GM19035 (cell line): ENCODE data around the gene CFAP68.

Experiments
- ATAC-seq: cut with Tn5 transposase; IDR thresholded peaks from one replicate; pipeline ENCODE4 v1.9.1; 2021; ENCODE audit not compliant: unreplicated experiment

The CFAP68 gene, protein sequence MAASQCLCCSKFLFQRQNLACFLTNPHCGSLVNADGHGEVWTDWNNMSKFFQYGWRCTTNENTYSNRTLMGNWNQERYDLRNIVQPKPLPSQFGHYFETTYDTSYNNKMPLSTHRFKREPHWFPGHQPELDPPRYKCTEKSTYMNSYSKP

DNA sequence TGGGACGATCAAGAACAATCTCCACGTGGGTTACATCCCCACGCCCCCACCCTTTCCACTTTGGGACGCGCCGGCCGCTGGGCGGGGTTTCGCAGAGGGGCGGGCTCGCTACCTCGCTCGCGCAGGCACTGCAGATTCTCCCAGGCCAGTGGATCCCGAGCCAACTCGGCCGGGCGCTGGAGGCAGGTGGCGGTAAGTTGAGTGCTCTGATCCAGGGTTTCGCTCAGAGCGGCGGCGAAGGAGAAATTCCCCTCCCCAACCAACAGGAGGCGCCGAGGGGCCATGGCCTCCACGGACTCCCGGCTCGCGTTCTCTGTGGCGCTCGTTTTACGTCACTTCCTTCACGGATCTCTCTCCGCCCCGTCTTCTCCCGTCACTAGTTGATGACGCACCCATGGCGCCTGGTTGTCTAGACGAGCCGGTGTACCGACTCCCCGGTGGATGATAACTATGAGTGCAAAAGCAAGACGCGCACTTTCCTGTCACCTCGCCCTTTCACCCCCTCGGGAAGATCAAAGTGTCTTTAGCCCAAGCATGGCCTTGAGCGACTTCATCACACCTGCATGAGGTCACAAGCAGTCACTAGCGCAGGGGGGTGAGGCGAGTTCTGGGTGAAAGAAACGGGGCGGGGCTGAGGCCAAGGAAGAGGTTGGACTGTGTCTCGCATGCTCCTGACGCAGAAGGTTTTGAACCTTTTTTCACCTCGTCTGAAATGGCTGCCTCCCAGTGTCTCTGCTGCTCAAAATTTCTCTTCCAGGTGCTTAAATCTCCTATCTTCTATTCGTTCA is at the start of gene CFAP68, which contains the start of gene FDXACB1:
Gene CFAP68, plus strand, starts transcription at position 693 of the 788 bp plus-strand sequence. Its CDS starts 20 bp downstream, at position 713.
Gene FDXACB1, minus strand, starts transcription at position 317 of the 788 bp plus-strand sequence. Its CDS starts 33 bp downstream, at position 284.
- ATAC-seq, result peak; percentile 93

DNA sequence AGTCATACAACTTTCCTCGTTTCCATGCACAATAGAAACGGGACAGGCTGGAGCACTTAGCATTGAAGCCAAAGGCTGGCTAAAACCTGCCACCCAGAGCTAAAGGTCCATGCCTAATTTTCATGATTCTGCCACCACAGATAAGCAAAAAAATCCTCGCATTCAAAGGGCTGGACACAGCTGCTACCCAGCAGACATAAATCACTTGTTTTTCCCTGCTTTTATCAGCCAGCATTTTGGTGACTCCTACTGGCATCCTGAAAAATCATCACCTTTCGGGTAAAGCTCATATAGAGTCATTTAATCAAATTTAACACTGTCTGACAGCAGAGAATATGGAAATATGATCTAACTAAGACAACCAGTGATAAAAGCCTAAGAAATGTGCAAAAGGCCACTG is 45.8 kb upstream of the CFAP68 start:
- ATAC-seq, result no peak

DNA sequence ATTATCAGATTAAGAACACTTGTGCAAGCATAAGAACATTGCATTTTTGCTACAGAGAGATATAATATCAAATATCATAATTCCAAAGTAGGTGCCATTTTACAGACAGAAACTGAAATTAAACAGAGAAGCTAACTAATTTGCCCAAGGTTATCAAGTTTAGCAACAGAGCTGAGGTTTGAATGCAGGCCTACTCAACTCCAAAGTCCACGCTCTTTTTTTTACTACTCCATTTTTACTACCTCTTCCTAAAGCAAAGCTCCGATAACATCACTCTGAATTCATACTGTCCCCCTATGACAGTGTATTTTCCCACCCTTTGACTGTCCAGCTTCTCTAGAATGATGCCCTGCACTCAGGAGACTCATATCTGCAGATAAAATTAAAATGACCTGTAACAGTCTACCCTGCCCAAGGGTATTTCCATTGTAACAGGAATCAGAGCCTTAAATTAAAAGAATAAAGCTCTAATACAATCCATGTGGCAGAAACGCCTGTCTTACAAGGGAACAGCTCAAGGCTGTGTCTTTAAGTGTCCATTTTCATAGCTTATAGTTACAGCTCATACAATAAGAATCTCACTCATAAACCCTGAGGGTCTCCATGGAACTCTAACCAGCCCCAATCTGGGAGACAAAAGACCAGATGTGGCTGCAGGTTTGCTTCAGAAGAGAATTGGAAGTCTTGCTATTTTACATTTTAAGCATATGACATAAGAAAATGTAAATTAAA is 44.7 kb upstream of the CFAP68 start:
- ATAC-seq, result no peak

DNA sequence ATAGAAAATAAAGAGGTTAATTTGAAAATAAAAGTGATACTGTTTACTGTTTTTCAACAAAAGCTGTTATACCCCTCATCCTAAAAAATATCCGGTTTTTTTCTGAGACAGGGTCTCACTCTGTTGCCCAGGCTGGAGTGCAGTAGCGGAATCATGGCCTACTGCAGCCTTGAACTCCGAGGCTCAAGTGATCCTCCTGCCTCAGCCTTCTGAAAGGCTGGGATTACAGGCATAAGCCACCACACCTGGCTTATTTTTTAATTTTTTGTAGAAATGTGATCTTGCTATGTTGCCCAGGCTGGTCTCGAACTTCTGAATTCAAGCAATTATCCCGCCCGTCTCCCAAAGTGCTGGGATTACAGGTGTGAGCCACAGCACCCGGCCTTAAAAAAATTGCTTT is 43.7 kb upstream of the CFAP68 start:
- ATAC-seq, result no peak

DNA sequence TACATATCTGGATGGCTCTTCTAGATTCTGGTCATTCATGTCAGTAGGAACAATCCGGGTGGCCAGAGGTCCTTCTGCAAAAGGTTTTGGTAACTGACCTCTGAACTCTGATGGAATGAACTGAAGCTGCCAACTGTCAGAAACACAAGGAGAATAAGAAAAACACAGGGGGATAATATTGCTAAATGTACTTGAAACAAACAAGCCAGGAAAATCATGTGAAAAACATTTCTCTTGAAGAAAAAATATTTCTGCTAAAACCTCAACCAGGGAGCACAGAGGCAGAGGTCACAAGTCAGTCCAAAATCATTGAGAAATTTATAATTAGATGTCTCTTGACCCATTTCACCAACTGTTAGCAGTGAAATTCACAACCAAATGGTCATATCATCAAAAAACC is 43.2 kb upstream of the CFAP68 start:
- no peak for ATAC-seq

DNA sequence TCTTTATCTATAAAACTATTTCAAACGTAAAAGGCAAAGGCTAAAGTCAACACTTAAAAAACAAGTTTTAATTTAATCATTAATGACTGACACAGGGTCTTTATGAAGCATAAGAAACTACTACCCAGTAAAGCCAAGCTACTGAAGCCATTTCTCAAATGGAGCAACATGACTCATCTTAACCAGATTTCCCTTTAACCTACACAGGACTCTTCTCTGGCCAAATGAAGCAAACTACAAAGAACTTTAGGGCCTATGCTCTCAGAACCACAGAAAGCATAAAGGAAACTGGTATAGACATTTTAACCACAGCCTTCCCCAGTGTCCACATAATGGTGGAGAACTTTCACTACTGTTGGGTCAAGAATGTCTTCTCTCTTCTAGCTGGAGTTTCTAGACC is 42.6 kb upstream of the CFAP68 start:
- no peak for ATAC-seq

DNA sequence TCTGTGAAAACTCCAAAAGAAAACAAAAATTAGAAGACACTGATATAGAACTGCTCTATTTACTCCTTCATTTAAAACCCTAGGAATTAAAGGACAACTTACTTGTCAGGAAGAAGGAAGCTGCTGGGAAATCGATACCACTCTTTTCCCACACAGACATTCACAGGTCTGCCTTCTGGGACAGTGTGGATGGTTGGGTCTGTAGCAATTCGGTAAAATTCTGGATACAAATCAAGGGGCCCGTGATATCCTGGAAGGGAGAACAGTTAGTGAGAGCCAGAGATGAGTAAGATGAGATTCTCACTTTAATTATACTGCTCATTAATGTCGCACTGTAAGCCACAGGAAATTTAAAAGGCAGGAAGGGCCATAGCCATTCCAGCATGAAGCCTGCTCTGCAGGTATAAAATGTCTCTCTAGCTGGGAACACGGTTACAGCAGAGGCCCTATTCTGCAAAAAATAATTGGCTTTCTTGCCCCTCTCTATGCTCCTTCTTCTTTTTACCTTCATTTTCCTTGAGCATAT is 41.9 kb upstream of the CFAP68 start:
- ATAC-seq, result no peak

DNA sequence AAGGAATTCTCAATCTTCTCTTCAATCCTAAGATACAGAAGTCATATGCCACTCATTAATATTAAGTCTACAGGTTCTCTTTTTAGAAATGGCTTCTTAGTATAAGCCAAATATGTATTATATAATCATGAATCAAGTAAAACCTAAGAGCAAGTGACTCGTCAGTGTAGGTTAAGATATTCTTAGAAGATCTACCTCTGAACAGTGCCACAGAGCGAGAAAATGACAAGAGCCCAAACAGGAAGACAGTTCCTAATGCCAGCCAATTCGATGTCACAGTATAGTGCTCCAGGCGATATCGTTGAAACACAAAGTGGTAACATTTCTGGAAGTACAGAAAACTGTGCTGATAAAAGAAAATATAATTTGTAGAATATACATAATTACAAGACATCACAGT is 41.3 kb upstream of the CFAP68 start:
- no peak for ATAC-seq

DNA sequence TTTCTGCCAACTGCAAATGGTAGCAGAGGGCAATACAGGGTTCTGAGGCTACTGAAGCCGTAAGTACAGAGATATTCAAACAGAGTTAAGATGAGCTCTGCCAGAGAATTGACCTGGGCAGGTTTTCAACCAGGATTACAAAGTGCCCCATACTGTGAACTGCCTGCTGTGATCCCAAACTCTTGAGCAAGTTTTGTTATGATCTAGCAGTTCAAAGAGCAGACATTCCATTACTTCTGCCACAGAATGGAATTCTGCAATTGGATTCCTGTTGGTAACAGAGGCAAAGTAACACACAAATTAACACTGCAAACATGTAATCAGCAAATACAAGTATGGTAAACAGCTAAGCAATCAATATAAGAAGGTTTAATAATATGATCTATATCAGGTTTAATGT is 39.2 kb upstream of the CFAP68 start:
- no peak for ATAC-seq

DNA sequence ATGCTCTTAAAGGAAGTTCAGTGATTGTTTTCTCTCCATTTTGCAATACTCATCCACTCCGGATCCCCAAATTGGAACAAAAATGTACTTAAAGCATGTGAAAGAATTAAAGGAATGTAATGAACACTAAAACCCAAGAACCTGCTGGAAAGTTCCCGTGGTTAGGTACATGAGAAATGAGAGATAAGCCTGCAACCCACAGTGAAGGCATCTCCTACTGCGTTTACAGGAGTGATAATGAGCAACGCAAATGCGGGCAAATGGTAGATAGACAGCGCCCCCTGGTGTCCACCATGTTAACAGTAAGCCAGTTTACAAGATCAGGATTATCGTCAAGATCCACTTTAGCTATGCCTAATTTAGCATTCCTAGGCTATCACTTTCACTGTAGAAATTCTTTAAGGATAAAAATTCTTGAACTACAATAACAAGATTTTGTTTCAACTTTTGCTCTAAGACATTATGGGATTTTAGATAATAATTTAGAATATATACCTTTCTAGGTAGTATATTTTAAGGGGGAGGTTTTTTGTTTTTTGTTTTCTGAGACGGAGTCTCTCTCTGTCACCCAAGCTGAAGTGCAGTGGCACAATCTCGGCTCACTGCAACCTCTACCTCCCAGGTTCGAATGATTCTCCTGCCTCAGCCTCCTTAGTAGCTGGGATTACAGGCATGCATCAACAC is 37.8 kb upstream of the CFAP68 start:
- peak; percentile 74 for ATAC-seq

DNA sequence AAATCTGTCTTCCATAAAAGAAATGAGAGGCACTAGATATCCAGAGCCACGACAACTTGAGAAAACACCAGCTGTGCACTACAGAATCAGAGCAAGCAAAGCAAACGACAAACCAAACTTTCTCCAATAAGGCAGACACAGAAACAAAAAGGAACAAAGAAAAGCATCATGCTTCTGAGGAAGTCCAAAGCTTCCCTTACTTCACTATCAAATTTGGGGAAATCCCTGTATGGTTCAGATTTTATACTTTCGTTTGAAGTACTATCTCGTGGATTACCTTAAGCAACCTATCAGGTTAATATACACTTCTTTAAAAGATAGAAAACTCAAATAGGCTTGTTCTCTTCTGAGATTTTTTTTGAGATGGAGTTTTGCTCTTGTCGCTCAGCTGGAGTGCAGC is 35.7 kb upstream of the CFAP68 start:
- ATAC-seq, result no peak

DNA sequence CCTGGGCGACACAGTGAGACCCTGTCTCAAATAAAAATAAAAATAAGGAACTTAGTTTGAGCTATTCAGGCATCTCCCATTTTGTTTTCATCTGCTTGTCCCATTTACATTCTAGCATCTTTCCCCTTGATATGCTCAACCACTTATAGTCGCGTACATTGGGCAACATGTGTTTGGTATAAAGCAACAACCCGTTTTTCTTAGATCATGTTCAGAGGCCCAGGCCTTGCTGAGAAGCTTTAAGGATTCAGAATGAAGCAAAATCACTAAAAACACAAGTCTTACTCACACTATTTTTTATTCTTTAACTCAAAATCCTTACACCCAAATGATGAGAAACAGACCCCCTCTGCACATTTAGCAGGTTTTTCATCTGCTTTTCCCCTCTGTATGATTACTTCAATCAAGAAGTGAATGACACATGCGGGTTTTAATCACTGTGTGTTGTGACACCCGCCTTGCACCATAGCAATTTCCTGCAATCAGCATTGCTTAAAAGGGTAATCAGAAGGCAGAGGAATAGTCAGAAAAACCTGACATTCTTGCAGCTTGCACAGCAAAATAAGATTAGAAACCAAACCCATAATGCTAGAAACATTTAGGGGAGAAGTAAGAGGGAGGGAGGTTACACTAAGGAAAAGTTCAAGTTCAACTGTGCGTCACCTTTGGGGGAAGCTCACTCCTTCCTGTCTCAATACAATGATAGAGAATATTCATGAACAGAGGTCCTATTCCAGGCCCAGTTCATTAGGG is 33.9 kb upstream of the CFAP68 start:
- ATAC-seq, result no peak

DNA sequence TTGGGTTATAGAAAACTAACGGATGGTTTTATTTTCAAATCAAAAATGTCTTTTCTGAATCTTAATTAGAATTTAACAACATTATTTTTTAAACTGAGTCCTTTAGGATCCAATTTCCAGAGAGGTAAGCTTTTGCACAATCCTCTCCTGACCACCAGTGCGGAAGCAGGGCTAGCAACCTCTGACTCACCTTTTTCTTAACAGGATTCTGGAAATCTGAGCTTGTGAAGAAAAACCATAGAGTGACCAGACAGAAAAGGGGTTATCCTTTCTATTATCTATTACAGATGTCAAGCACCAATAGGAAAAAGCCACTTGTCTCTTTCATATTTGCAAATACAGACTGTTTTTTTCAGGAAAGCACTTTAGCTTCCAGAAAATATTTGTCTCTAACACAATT is 33.3 kb upstream of the CFAP68 start:
- ATAC-seq, result no peak

DNA sequence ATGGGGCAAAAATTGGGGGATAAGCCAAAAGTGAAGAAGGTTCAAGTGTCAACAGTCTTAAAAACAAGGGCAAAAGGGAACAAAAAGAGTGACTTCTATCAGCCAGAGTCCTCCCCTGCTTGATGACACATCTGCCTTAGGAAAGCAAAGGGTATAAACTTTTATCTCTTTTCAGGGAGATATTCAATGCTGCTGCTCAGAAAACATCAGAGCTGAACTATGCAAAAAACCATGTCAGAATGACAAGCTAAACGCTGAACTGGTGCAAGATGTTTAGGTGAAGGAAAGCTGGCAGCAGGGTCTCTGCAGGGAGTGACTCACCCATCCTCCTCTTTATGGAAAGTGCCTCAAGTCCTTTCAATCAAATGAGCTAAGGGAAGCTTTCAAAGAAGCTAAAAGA is 32.7 kb upstream of the CFAP68 start:
- ATAC-seq, result no peak

DNA sequence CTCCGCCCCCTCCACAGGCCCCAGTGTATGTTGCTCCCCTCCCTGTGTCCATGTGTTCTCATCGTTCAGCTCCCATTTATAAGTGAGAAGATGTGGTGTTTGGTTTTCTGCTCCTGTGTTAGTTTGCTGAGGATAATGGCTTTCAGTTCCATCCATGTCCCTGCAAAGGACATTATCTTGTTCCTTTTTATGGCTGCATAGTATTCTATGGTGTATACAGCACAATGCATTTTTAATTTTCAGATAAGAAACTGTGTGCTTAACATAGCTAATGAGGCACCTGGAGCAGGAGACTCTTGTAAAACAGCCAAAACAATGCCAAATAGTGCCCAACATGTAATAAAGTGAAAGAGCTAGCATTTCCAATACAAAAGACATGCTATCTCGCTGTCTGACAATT is 29.7 kb upstream of the CFAP68 start:
- no peak for ATAC-seq

DNA sequence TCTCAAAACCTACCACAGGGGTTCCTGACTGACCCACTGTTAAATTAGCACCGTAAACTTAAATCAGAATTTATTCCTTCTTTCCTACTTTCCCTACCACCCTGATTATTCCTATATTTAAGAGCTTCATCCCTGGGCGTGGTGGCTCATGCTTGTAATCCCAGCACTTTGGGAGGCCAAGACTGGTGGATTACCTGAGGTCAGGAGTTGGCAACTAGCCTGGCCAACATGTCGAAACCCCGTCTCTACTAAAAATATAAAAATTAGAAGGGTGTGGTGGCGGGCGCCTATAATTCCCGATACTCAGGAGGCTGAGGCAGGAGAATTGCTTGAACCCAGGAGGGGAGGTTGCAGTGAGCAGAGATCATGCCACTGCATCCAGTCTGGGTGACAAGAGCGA is 28.3 kb upstream of the CFAP68 start:
- no peak for ATAC-seq

DNA sequence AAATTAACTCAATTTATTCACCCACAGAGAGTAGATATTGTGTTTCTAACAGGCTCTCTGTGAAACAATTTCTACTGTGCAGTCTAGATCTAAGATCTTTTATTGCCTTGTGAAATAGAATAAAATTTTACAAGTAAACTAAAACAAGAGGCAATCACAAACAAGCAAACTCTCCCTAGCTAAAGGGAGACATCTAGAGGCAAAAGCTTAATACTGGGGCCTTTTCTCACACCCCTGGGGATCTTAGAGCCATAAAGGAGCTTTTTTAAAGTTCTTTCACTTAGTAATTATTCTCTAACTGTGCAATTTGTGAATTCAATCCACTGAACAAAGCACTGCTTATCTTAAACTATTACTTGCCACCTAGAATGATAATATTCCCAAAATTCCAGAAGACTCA is 27.7 kb upstream of the CFAP68 start:
- ATAC-seq, result no peak

DNA sequence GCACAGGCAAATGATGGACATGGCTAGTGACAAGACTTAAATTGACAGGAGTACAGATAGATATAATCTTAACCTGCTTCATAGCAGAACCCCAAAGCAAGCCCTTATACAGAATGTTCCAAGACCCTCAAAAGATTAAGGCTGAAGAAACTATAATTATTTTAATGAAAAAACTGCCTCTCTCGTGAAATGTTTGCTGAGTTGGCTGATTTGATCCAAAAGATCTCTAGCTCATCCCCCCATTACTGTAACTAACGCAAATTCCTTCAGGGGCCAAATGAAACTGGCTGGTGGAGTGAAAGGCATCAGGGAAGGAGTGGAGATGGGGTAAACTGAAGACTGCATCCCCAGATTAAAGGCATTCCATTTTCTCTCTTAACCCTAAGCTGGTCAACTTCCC is 27.2 kb upstream of the CFAP68 start:
- ATAC-seq, result no peak

DNA sequence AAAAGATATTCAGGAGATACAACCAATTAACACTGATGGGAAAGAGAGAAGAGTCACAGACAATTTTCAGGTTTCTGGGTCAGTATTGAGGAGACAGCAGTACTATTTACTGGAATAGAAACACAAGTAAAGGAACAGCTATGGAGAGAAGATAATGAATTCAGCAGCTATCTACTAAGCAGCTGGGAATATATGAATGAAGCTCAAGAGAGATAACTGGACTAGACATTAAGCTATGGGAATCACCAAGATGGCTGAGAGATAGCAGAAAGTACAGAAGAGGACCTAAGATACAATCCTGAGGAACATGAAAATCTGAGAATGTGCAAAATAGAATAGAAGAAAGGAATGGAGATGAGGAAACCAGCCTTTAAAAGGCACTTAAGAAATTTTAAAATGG is 23.8 kb upstream of the CFAP68 start:
- no peak for ATAC-seq

DNA sequence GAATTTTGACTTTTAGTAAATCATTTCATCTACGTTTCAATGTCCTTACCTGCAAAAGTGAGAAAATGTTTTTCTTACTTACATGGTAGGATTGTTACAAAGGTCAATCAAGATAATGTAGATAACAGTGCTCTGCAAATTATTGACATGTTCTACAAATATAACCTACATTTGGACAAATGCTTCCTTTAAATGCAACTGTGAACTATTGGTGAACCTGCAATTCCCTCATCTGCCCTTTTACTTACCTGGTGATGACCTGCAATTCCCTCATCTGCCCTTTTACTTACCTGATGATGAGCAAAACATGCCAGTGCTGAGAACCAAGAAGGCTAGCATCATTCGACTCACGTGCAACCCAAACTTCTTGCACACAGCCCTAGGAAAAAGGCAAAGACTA is 19.1 kb upstream of the CFAP68 start:
- no peak for ATAC-seq

DNA sequence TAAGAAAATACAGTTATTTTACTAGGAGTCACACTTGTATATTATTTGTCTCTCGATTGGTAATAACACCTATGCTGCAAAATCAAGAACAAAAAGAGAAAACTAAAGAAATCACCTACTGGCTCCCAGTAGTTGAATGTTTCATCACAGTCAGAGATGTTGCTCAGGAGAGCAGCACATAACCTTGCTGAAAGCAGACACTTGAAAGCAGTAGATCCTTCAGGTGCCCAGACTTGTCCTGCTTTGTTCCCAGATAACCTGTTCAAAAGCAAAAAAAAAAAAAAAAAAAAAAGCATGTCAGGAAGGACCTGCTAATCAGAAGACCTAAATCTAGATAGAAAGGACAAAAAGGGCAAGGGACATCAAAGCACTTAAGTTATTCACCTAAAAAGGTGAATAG is 9.2 kb upstream of the CFAP68 start:
- ATAC-seq, result no peak
